HG02870 (cell line): ENCODE data around the gene NAE1.
"Not testable (repeated sequence)": the region's sequence is repeated elsewhere in the genome, so short reads cannot be mapped to it uniquely, and the experiment has no call there.

ENCODE experiments used
- ATAC-seq: cut with Tn5 transposase; IDR thresholded peaks from one replicate; pipeline ENCODE4 v1.9.1; 2021; ENCODE audit warnings: mild to moderate bottlenecking, moderate library complexity; ENCODE audit not compliant: unreplicated experiment

The NAE1 gene

DNA sequence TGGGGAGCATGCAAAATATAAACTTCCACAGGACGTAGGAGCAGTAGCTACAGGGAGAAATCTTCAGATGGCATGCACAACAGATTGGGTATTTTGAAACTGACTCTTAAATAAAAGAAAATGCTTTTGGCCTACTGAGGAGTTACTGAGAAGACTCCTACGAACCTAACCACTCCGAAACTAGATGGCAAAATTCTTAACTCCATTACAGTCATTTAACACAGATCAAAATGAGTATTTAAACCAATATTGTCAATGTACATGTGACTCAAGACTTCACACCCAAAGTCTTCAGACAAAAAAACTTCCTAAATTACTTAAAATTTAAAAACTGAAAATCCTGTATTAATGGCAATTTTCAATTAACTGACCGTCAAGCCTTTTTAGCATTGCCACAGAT is 21.0 kb downstream of the NAE1 start:
- no peak for ATAC-seq

DNA sequence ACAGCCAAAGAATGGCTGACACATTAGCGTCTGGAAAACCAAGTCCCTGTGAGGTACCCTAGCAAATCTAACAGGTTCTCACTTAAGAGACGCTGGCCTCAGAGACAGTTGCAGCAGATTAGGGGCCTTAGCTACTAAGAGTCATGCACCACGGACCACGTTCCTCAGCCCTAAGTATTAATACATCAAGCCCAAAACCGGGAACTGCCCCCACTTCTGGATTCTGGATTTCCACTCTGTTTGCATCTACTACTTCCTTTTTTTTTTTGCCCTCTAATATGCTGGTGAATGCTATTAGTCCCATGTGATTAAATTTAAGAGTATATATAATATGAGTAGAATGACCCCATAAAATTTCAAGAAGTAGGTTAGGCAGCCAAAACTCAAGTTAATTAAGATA is 28.6 kb downstream of the NAE1 start:
- no peak for ATAC-seq

DNA sequence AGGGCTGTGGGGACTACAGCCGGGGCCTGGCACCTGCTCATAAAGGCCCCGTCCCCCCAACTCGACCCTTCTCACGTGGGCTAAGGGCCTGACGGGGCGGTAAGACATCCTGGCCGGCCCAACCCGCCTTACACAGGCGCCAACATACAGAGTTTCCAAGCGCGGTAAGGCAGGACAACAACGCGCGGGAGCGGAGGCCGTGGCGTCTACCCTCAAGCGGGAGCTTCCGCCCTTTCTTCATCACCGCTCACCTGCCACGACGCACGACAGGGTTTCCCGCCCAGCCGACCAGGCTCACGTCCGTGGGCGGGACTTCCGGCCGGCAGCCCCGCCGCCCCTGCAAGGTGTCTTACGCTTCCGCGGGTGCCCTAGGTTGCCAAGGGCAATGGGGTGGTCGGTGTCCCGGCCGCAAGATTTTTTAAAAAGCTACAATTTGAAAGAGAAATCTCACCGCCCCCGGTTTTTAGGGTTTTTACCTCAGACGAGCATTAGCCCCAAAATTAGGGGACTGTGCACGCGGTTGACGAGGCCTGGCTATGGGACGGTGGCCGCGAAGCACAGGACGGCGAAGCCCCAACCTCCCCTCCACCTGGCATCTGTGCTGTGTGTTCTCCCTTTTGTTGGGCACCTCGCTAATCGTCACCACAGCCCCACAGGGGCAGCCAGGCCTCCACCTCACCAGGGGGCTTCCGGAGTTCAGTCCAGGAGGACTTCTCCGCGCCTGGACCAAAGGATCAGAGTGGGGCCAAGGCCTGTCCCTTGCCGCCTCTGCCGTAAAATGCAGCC is 29.3 kb downstream of the NAE1 start, which contains the start of gene TERB1:
TSS of gene TERB1 (minus strand) at position 265 of the 786 bp plus-strand sequence. CDS start 4,786 bp downstream, outside the sequence.
- no peak for ATAC-seq

DNA sequence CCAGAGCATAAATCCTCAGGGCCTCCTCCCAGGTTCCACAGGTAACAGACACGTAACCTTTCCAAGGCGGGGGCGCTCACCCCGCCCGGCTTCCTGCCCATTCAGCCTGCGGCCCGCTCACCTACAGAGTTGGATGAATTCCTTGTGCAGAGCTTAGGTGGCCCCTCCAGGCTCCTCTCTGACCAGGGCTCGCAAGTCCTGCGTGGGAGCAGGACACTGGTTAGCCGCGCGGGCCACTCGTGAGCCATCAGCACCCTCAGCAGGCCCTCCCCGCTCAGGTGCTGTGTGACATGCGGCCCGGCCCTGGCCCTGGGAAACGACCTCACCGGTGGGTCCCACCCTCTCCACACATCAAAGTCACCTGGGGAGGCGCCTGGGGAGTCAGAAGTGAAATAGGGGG is 29.9 kb downstream of the NAE1 start:
- ATAC-seq = no peak

DNA sequence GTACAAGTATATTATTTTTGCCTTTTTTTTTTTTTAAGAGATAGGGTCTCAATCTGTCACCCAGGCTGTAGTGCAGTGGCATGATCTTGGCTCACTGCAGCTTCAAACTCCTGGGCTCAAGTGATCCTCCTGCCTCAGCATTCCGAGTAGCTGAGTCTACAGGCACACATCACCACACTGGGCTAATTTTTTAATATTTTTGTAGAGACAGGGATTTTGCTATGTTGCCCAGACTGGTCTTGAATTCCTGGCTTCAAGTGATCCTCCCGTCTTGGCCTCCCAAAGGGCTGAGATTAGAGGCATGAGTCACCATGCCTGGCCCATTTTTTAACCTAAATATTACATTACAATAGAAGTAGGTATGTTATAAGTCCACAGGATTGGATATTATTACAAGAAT is 32.6 kb downstream of the NAE1 start:
- no peak for ATAC-seq

DNA sequence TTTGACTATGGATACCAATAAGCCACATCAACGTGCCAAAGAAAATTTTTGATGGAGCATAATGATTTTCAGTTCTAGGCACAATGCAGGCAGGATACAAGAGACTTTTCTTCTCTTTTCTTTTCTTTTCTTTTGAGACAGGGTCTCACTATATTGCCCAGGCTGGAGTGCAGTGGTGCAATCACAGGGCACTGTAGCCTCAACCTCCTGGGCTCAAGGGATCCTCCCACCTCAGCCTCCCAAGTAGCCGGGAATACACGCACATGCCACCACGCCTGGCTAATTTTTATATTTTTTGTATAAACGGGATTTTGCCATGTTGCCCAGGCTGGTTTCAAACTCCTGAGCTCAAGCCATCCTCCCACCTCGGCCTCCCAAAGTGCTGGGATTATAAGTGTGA is 36.8 kb downstream of the NAE1 start:
- ATAC-seq = not testable (repeated sequence)

DNA sequence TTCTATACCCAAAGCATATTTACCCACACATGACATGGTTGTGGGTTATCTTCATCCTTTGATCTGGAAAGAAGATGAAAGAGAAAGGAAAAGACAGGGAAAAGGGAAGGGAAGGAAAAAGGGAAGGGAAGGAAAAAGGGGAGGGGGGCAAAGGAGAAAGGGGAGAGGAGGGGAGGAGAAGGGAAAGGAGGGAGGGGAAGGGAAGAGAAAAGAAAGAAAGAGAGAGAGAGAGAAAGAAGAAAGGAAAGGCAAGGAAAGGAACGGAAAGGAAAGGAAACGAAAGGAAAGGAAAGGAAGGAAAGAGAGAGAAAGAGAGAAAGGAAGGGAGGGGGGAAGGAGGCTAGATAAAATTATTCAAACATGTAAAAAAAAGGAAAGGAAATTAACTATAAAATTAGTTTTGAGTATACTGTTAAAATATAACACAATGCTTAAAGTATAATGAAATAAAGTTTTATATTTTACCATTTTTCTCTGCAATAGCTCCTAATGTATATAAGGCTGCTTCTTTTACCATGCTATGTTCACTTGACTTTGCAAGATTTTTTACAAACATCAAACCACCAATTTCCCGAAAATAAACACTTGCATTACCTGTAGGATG is 40.5 kb downstream of the NAE1 start:
- ATAC-seq = no peak

DNA sequence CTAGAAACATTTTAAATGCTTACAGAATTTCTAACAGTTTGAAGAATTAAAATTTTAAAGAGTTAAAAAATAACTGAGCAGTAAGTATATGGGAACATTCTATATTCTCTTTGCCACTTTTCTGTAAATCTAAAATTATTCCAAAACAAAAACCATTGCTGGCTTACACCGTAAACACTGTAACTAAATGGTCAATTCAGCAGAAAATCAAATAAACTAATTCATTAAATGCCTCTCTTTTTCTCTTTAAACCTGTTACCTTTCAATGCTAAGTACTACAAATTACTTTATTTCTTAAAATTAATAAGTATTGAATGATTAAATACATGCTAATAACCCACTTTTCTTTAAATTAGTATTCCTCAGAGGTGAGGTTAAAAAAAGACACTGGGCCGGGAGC is 43.3 kb downstream of the NAE1 start:
- no peak for ATAC-seq

DNA sequence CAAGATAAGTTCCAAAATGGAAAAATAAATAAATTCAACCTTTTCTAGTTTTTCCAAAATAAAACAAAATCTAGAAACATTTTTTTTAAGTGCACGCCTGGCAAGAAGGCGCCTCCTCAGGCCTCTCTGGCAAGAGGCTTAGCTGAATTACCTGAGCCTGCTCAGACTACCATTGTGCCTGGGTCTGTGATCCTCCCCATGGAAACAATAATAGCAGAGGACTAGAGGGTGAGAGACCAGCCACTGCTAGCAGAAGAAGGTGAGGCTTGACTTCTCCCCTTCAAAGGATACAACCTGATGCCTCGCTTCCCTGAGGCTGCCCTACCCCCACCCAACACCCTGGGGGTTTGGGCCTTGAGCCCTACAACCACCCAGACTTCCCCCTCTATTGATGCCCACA is 44.2 kb downstream of the NAE1 start:
- no peak for ATAC-seq

DNA sequence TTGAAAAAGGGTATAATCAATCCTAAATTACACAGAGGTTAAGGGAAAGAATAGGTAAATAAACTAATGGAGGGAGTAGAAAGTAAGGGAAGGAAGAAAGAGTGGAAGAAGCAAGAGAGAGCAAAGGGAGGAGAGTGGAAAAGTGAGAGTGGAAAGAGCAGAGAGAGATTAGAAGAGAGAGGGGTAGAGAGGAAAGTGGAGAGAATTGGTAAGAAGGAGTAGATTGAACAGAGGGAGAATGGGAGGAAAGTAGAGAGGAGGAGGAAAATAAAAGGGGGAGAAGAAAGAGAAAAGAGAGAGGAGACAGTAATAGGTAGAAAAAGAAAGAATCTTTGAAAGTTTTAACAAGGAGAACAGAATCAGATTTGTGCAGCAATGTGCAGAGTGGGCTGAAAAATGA is 54.3 kb downstream of the NAE1 start:
- ATAC-seq = no peak

DNA sequence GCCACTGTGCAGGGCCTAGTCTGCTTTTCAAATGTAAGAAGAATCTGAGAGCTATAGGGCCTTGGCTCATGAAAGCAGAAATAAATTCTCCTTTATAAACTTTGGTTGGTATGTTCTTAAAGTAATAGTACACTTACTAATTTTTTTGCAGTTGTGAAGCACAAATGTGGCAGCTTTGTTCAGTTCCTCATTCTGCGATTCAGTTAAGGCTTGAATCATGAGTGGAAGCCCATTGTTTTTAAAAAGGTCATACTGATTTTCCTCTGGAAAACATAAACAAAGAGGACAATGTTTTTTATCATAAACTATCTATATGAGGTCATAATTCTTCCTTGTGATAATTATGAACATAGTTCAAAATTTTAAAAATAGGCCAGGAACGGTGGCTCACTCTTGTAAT is 55.8 kb downstream of the NAE1 start:
- no peak for ATAC-seq

DNA sequence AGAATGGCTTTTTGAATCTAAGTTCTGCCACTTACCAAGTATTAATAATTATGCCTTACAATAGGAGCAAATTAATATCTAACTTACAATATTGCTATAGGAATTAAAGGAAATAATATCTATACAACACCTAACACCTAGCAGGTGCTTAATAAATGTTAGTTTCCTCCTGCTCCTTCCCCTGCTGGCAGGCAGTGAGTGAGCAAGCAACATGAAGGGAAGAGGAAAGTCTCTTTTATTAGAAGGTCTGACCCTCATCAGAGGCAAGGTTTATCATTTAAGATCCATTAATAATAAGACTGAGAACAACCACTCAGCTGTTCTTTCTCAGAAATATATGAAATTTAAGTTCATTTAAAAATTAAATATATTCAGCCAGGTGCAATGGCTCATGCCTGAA is 72.7 kb downstream of the NAE1 start:
- ATAC-seq = no peak

DNA sequence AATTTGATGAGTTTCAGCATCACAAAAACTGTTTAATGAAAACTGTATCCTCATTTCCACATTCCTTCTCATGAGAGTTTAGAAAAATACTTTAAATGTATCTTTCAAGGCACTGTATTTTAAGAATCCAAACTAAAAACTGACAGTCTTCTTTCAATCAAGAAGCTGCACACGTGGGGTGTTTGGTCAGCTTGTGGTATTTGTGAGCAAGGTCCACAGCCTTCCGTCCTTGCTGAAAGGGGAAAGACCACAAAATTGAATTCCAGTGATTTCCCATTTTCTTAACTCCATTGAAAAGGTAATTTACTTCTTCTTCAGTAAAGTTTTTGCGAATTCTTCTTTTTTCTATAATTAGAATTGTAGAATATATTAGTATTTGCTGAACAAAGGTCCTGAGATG is 76.0 kb downstream of the NAE1 start:
- ATAC-seq = no peak

DNA sequence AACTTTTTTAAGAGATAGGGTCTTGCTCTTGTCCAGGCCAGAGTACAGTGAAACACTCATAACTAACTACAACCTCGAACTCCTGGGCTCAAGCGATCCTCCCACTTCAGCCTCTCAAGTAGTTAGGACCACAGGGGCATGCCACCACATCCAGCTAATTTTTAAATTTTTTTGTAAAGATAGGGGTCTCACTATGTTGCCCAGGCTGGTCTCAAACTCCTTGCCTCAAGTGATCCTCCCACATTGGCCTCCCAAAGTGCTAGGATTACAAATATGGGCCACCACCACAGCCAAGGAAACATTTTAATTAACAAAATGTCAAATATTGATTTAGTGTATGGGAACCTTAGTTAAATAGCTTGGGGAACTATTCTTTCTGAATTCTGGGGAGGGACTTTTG is 76.6 kb downstream of the NAE1 start:
- no peak for ATAC-seq

DNA sequence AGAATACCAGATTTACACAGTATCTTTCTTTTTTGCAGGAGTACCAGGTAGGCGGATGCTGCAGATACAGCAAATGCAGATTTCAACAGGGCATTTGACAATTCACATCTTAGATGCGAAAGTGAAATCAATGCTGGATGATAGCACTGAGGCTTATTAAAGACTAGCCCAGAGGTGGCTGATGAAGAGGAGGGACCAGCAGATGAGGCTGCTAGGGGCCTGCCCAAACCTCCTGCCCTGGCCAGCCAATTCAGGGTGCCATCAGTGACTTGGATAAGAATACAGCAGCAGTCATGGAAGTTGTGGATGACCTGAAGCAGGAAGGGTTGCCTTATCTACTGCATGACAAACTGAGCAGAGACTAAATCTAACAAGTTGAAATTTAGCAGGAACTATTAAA is 77.8 kb downstream of the NAE1 start:
- ATAC-seq = no peak
